RWPE1 (cell line): ENCODE data around the gene HSP90AB1.
"Not testable (repeated sequence)": the region's sequence is repeated elsewhere in the genome, so short reads cannot be mapped to it uniquely, and the experiment has no call there.

Source experiments
- CTCF ChIA-PET: fragments of 350-600 bp; sonication (Branson Sonifier 250); formaldehyde crosslinking; extraction: SDS; loops from one replicate; lab custom pipeline; 2021; lab: Yijun Ruan, JAX
- POLR2A ChIA-PET: fragments of 400-600 bp; formaldehyde crosslinking; extraction: SDS; loops from one replicate; lab custom pipeline; 2020; ENCODE audit warnings: antibody characterized with exemption; ENCODE audit not compliant: low non-redundant PET; lab: Yijun Ruan, JAX
- DNase-seq: peaks from one replicate; pipeline ENCODE4 v3.0.0; 2012; ENCODE audit warnings: low spot score
- H3K27ac ChIP-seq: fragments of 450-650 bp; 2 replicates; pipeline ENCODE4 v1.5.1; 2017
- CTCF ChIP-seq: fragments of 450-650 bp; conservative IDR thresholded peaks from 2 replicates; pipeline ENCODE4 v1.5.1; 2017; ENCODE audit warnings: low read depth, mild to moderate bottlenecking

HSP90AB1 gene

GRCh38 chr6:44229376-44230033 is 17.4 kb upstream of the HSP90AB1 start:
- ChIA-PET CTCF (interaction anchor here (0.6 kb wide), 1 partner anchor 52 kb away, joined by 3 read pairs; no protein-coding TSS in a partner anchor), POLR2A (no interaction called here)
- no peak for DNase-seq
- TF ChIP-seq CTCF = no peak
- peak overlapping the region; percentile 90 for H3K27ac ChIP-seq

- DNase-seq = no peak
- CTCF ChIA-PET = interaction anchor here (0.6 kb wide), 2 partner anchors 30 to 52 kb away, joined by 3 read pairs; no protein-coding TSS in a partner anchor
- POLR2A ChIA-PET = no interaction called here
Observed at GRCh38 chr6:44230034-44230675, 16.7 kb upstream of the HSP90AB1 start.

GRCh38 chr6:44231426-44231825 is 15.5 kb upstream of the HSP90AB1 start:
- POLR2A ChIA-PET, CTCF ChIA-PET: not testable (repeated sequence)

More at GRCh38 chr6:44230034-44230675, 16.7 kb upstream of the HSP90AB1 start:
- TF ChIP-seq CTCF = no peak
- H3K27ac ChIP-seq = peak overlapping the region; percentile 90

GRCh38 chr6:44232676-44233566 is 14.0 kb upstream of the HSP90AB1 start:
- ChIA-PET CTCF (interaction anchor here (0.8 to 1.9 kb wide), 2 partner anchors 9 to 11 kb away, joined by 4 to 11 read pairs; partner anchors contain the start of gene SLC29A1), POLR2A (no interaction called here)
- no peak for DNase-seq
- TF ChIP-seq CTCF = no peak
- peak overlapping the region; percentile 90 for H3K27ac ChIP-seq

More at GRCh38 chr6:44231426-44231825, 15.5 kb upstream of the HSP90AB1 start:
- peak overlapping the region; percentile 90 for H3K27ac ChIP-seq
- not testable (repeated sequence) for DNase-seq

GRCh38 chr6:44233567-44234100 is 13.3 kb upstream of the HSP90AB1 start:
- H3K27ac ChIP-seq = peak overlapping the region; percentile 90
- no peak for DNase-seq
- no peak for TF ChIP-seq CTCF
- POLR2A ChIA-PET = no interaction called here
- CTCF ChIA-PET = interaction anchor here (0.7 to 1.9 kb wide), 4 partner anchors 10 to 137 kb away, joined by 3 to 11 read pairs (median 4); partner anchors contain the start of gene SLC29A1

GRCh38 chr6:44234101-44235025 is 12.5 kb upstream of the HSP90AB1 start:
- H3K27ac ChIP-seq = peak overlapping the region; percentile 90
- CTCF ChIA-PET = interaction anchor here (0.5 to 1.9 kb wide), 12 partner anchors 11 to 1357 kb away, joined by 3 to 11 read pairs (median 4); partner anchors contain the start of genes HSP90AB1 and SLC29A1
- DNase-seq = no peak
- POLR2A ChIA-PET = no interaction called here
- TF ChIP-seq CTCF = peak; percentile 54
